Fibroblast of peridontal ligament (primary cell): Measurements from ENCODE around the gene WWP2.

Experiments
- DNase-seq: peaks from one replicate; pipeline ENCODE4 v3.0.0-alpha.2; 2010; ENCODE audit errors: extremely low read depth

WWP2 gene

DNA sequence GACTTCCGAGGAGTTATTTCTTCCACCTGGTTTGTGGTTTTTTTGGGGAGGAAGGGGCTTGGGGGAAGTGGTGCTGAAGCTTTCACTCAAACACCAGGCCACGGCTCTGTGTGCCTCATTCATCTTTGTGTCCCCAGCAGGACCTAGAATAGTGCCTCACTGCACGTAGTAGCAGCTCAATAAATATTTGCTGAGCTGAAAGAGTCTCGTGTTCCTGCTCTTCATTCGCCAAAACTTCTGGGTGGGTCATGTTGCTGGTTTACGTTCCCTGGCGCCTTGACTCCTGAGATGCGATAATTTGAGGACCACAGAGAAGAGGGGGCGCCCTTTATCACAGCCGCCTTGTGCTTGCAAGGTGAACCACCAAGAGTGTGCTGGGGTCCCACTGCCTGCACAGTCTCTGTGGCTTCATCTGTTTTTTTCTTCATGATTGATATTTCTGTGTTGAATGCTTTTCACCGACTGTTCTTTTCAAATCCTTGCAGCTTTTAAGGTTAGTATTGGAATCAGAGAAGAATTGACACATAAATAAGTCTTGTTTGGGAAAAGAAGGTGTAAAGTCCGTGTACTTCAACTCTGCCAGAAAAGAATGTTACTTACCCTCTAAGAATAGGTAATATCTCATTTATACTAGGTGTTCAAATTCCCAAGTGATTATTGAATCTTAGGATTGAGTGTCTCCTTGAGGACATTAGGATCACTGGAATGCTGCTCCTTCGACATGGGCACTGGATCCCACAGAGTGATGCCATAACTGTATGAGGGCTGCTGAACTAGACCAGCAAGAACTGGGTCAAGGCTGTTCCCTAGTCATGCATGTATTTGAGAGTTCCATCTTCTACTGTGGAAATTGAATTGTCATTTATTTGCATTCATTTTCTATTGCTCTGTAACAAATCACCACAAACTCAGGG, 96.3 kb downstream of the WWP2 start:
- no peak for DNase-seq

- no peak for DNase-seq
These were observed 97.2 kb downstream of the WWP2 start for GRCh38 chr16:69859105-69859989.

DNA sequence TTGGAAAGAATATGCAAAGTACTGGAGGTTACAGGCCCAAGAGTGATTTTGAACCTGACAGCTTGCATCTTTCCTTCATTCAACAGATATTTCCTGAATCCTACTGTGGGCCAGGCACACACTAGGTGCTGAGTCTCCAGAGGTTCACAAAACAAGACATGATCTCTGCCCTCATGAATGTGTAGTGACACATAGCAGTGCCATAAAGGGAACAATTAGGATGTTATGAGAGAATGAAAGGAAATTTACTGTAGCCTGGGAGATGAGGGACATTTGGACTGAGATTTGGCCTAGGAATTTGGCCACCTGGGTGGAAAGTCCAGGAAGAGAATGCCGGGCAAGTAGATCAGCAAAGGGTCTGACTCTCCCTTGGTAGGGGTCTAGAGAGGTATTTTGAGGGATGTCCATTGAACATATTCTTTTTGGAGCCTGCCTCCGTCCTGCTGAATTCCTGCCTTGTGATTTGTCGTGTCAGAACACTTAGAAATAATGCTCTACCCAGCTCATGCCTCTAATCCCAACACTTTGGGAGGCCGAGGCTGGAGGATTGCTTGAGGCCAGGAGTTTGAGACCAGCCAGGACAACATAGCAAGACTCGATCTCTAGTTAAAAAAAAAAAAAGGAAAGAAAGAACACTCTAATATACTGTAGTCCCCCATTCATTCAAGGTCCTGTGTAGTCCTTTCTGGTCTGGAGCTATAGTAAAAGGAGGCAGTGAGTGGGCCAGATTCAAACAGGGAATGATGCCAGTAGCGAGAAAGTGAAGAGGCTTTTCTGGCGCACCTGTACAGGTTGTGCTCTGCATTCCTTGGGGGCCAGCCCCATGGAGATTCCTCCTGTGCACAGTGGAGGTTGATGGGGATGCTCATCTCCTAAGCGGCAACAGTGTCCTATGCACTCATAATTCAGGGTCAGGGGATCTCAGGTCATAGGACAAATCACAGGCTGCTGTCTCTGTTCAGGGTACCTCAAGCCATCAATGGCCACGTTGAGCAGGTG, 98.4 kb downstream of the WWP2 start:
- no peak for DNase-seq

- DNase-seq = peak; percentile 85
These were observed 99.3 kb downstream of the WWP2 start for GRCh38 chr16:69861292-69862030.

DNA sequence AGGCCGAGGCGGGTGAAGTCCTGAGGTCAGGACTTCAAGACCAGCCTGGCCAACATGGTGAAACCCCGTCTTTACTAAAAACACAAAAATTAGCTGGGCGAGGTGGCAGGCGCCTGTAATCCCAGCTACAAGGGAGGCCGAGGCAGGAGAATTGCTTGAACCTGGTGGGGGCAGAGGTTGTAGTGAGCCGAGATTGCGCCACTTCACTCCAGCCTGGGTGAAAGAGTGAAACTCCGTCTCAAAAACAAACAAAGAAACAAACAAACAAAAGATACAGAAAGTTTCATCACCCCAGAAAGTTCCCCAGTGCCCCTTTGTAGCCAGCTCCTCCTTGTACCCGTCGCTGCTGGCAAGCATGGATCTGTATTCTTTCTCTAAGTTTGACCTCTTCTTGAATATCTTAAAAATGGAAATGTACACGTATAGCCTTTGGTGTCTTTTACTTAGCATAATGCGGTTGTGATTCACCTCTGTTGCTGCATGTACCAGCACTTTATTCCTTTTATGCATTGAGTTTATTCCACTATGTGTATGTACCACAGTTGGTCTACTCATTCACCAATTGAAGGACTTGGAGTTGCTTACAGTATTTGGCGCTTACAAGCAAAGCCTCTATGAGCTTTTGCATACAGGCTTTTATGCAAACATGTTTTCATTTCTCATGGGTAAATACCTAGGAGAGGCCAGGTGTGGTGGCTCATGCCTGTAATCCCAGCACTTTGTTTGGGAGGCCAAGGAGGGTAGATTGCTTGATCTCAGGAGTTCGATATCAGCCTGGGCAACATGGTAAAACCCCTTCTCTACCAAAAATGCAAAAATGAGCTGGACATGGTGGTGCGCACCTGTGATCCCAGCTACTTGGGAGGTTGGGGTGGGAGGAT, 101.5 kb downstream of the WWP2 start:
- no peak for DNase-seq

GRCh38 chr16:69865701-69866100, 103.6 kb downstream of the WWP2 start:
- DNase-seq = peak; percentile 72

- peak; percentile 25 for DNase-seq
These were observed 105.8 kb downstream of the WWP2 start for GRCh38 chr16:69867784-69868560.

- no peak for DNase-seq
These were observed 108.6 kb downstream of the WWP2 start for GRCh38 chr16:69870761-69871160.

DNA sequence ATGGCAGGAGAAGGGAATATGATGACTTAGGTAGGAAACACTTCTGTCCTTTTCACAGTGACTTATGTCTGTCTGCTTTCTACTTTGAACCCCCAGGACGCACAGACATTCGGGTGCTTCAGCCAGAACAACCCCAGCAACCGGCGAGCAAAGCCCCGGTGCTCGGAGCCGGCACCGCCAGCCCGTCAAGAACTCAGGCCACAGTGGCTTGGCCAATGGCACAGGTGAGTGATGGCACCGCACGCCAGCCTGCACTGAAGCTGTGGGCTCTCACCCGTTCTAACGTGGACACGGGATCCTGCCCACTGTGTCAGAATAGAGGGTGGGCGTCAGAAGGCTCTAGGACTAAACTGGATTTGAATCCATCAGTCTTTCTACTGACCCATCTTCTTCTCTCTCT, 109.6 kb downstream of the WWP2 start:
- no peak for DNase-seq

DNA sequence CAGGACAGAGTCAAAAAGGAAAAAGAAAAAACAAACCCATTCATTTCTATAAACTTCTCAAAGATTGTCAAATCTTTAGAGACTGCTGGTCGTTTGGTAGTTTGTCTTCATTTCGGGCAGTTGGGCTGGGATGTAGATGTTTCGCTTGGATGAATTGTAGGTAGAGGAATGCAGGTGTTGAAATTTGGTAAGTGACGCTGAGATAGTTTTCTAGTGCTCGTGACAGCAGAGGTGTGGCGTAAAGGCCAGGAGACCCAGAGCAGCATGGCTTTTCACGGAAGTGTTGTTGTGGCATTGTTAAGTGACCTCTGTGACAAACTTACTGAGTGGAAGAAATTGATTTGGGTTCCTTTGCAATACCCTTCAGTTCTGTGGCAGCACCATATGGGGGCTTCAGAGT, 110.8 kb downstream of the WWP2 start:
- no peak for DNase-seq

- DNase-seq = no peak
These were observed 111.7 kb downstream of the WWP2 start for GRCh38 chr16:69873783-69874182.

DNA sequence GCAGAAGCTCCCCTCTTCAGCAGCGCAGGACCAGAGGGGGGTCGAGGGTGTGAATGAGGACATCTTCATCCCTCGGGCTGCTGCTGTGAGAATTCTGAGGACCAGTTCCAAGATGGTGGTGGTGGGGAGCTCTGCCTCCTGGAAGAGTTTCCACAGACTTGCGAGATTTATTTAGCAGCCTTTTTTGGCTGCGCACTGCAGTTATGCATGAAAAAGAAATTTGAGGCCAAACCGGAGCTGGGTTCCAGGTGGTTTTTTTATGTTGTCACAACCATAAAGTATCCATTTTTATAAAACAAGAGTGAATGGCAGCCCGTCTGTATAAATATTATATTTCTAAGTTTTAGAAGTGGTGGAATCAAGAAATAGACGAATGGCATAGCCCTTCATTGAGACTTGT, 112.1 kb downstream of the WWP2 start:
- DNase-seq = no peak

- peak; percentile 62 for DNase-seq
These were observed 118.6 kb downstream of the WWP2 start for GRCh38 chr16:69880640-69881133.

GRCh38 chr16:69881141-69881540, 119.0 kb downstream of the WWP2 start:
- no peak for DNase-seq

GRCh38 chr16:69883744-69884143, 121.6 kb downstream of the WWP2 start:
- DNase-seq = no peak

DNA sequence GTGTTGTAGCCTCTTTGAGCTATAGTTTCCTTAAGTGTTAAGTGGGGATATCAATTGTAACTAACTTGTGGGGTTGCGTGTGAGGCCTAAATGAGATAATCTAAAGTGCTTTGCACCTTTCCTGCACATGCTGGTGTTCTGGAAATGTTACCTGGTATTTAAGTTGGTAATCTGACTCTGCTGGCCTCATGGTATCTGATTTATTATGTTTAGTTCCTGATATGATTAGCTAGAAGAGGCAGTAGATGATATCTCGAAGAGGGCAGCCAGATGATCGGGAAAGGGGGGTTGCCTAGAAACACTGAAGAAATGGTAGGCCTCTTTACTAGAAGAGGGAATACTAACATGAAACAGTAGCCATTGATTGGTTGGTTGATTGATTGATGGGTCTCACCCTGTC, 123.6 kb downstream of the WWP2 start:
- no peak for DNase-seq

DNA sequence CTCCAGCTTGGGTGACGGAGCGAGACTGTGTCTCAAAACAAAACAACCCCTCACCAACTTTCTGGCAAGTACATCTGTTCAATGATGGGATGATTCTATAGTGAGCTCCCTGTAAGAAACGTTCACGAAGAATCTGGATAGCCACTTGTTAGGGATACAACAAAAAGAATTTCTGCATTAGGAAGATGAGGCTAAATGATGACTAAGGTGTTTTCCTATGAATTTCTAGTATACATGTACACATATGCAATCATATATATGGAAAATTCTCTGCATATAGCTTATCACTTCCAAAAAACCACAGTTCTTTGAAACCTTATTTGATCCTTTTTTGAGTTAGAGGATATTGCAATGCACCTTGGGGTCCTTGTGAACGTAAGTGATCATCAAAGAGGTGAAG, 124.6 kb downstream of the WWP2 start:
- DNase-seq = no peak

- no peak for DNase-seq
These were observed 126.0 kb downstream of the WWP2 start for GRCh38 chr16:69888005-69888590.
